HepG2 (cell line): ENCODE data around the gene ANAPC10. TPM values are rescaled to one million over a fixed set of nuclear protein-coding genes. Genes with fewer than 3 reads are reported as not detected.

Experiments used
- ADNP ChIP-seq: sonication (generic); formaldehyde crosslinking; IDR thresholded peaks from 2 replicates; pipeline ENCODE4 v1.4.0; 2020; ENCODE audit warnings: missing genetic modification reagents
- ELF3 ChIP-seq: IDR thresholded peaks from 2 replicates; pipeline ENCODE4 v1.6.1; 2016; ENCODE audit warnings: missing genetic modification reagents, missing compliant biosample characterization
- ETS1 ChIP-seq: sonication (generic); formaldehyde crosslinking; IDR thresholded peaks from 2 replicates; pipeline ENCODE4 v1.4.0; 2020; ENCODE audit warnings: missing genetic modification reagents
- FOXK2 ChIP-seq: fragments of 450-650 bp; IDR thresholded peaks from 2 replicates; pipeline ENCODE4 v1.6.1; 2016
- GTF3A ChIP-seq: sonication (generic); formaldehyde crosslinking; conservative IDR thresholded peaks from 2 replicates; pipeline ENCODE4 v1.4.0; 2020; ENCODE audit warnings: mild to moderate bottlenecking, missing genetic modification reagents
- HIVEP1 ChIP-seq: sonication (generic); formaldehyde crosslinking; IDR thresholded peaks from 2 replicates; pipeline ENCODE4 v1.4.0; 2020; ENCODE audit warnings: mild to moderate bottlenecking, missing genetic modification reagents
- MTF2 ChIP-seq: sonication (generic); formaldehyde crosslinking; IDR thresholded peaks from 2 replicates; pipeline ENCODE4 v1.5.0; 2020; ENCODE audit warnings: missing genetic modification reagents, borderline replicate concordance
- NFKBIZ ChIP-seq: IDR thresholded peaks from 2 replicates; pipeline ENCODE4 v1.6.1; 2018; ENCODE audit warnings: missing genetic modification reagents, missing compliant biosample characterization
- PHF5A ChIP-seq: IDR thresholded peaks from one replicate; pipeline ENCODE4 v1.6.1; 2018; ENCODE audit warnings: low read depth, missing genetic modification reagents; ENCODE audit not compliant: unreplicated experiment
- RFXANK ChIP-seq: IDR thresholded peaks from 2 replicates; pipeline ENCODE4 v1.6.1; 2016
- SALL2 ChIP-seq: sonication (generic); formaldehyde crosslinking; IDR thresholded peaks from 2 replicates; pipeline ENCODE4 v1.8.1; 2023; ENCODE audit warnings: mild to moderate bottlenecking, missing genetic modification reagents, inconsistent platforms
- TBX2 ChIP-seq: sonication (generic); formaldehyde crosslinking; IDR thresholded peaks from 2 replicates; pipeline ENCODE4 v1.5.0; 2020; ENCODE audit warnings: missing genetic modification reagents, mild to moderate bottlenecking, borderline replicate concordance
- ZBTB8A ChIP-seq: sonication (generic); formaldehyde crosslinking; IDR thresholded peaks from 2 replicates; pipeline ENCODE4 v1.4.0; 2020; ENCODE audit warnings: mild to moderate bottlenecking, low read depth, missing genetic modification reagents, borderline replicate concordance
- ZNF256 ChIP-seq: sonication (generic); formaldehyde crosslinking; conservative IDR thresholded peaks from 2 replicates; pipeline ENCODE4 v1.4.0; 2020; ENCODE audit warnings: missing genetic modification reagents
- ZNF350 ChIP-seq: sonication (generic); formaldehyde crosslinking; IDR thresholded peaks from 2 replicates; pipeline ENCODE4 v1.4.0; 2020; ENCODE audit warnings: mild to moderate bottlenecking, low read depth, missing genetic modification reagents, borderline replicate concordance
- ZSCAN21 ChIP-seq: sonication (generic); formaldehyde crosslinking; IDR thresholded peaks from 2 replicates; pipeline ENCODE4 v1.8.0; 2022; ENCODE audit warnings: mild to moderate bottlenecking, missing genetic modification reagents, moderate library complexity, borderline replicate concordance
- polyA plus RNA-seq, 8 experiments: library from polyadenylated mRNA; depleted of rRNA in 3 of 8; stranded (reverse) in 7 of 8; unstranded in 1 of 8; fragments of >200 nt; fragmentation: Illumina TruSeq in 4 of 8; extraction: Trizol in 4 of 8; gene quantifications; 2 replicates each; pipeline versions ENCODE4 v1.2.1 to v1.2.3, GENCODE V29; 2011 to 2016; ENCODE audit warnings: low read depth in 4 of 8, missing spikeins in 1 of 8, mixed read lengths in 1 of 8; ENCODE audit not compliant: insufficient read depth in 1 of 8
- total RNA-seq, 5 experiments: library from RNA; depleted of rRNA; stranded (reverse); fragments of >200 nt; fragmentation: Illumina TruSeq; extraction: Trizol; gene quantifications; 2 replicates each; pipeline ENCODE4 v1.2.3, GENCODE V29; 2016; ENCODE audit warnings: low read depth in 1 of 5
- TF ChIP-seq, protein P1 (sequence below): sonication (generic); formaldehyde crosslinking; IDR thresholded peaks from 2 replicates; pipeline ENCODE4 v1.9.0; 2021; ENCODE audit warnings: missing genetic modification reagents, mild to moderate bottlenecking, borderline replicate concordance
- TF ChIP-seq, protein P2 (sequence below): sonication (generic); formaldehyde crosslinking; IDR thresholded peaks from 2 replicates; pipeline ENCODE4 v1.4.0; 2020; ENCODE audit warnings: missing genetic modification reagents, mild to moderate bottlenecking, borderline replicate concordance

ANAPC10 gene
- total and polyA plus RNA-seq, 2 of the 13 experiments (the other 11 are each of a cell fraction or from before 2014, with no cell fraction given) = 21.9 to 32.7 TPM

GRCh38 chr4:145097821-145098674 is at the start of gene ANAPC10, which contains the start of gene ABCE1 (continued):
- TF ChIP-seq ETS1 (CRISPR knock-in tag) = no peak
- peak; percentile 79 for TF ChIP-seq HIVEP1 (CRISPR knock-in tag)
- TF ChIP-seq NFKBIZ (CRISPR knock-in tag) = peak; percentile 51; the same call in 1 of the 2 replicates
- peak; percentile 27; the same call in 1 of the 2 replicates for TF ChIP-seq MTF2 (CRISPR knock-in tag)
- no peak for TF ChIP-seq PHF5A (CRISPR knock-in tag)
- TF ChIP-seq, protein P1, sequence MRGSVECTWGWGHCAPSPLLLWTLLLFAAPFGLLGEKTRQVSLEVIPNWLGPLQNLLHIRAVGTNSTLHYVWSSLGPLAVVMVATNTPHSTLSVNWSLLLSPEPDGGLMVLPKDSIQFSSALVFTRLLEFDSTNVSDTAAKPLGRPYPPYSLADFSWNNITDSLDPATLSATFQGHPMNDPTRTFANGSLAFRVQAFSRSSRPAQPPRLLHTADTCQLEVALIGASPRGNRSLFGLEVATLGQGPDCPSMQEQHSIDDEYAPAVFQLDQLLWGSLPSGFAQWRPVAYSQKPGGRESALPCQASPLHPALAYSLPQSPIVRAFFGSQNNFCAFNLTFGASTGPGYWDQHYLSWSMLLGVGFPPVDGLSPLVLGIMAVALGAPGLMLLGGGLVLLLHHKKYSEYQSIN (CRISPR knock-in tag) = no peak
- TF ChIP-seq SALL2 (CRISPR knock-in tag) = peak; percentile 61; the same call in 1 of the 2 replicates
- TF ChIP-seq ADNP (CRISPR knock-in tag) = no peak
- peak; percentile 47; the same call in 1 of the 2 replicates for TF ChIP-seq ZSCAN21 (CRISPR knock-in tag)
- TF ChIP-seq TBX2 (CRISPR knock-in tag) = peak; percentile 85
- peak; percentile 72; the same call in 1 of the 2 replicates for TF ChIP-seq GTF3A
- peak; percentile 69; the same call in 1 of the 2 replicates for TF ChIP-seq ELF3 (CRISPR knock-in tag)
- TF ChIP-seq ZBTB8A (CRISPR knock-in tag) = no peak
- no peak for TF ChIP-seq RFXANK
- TF ChIP-seq FOXK2 = no peak
- TF ChIP-seq, protein P2, sequence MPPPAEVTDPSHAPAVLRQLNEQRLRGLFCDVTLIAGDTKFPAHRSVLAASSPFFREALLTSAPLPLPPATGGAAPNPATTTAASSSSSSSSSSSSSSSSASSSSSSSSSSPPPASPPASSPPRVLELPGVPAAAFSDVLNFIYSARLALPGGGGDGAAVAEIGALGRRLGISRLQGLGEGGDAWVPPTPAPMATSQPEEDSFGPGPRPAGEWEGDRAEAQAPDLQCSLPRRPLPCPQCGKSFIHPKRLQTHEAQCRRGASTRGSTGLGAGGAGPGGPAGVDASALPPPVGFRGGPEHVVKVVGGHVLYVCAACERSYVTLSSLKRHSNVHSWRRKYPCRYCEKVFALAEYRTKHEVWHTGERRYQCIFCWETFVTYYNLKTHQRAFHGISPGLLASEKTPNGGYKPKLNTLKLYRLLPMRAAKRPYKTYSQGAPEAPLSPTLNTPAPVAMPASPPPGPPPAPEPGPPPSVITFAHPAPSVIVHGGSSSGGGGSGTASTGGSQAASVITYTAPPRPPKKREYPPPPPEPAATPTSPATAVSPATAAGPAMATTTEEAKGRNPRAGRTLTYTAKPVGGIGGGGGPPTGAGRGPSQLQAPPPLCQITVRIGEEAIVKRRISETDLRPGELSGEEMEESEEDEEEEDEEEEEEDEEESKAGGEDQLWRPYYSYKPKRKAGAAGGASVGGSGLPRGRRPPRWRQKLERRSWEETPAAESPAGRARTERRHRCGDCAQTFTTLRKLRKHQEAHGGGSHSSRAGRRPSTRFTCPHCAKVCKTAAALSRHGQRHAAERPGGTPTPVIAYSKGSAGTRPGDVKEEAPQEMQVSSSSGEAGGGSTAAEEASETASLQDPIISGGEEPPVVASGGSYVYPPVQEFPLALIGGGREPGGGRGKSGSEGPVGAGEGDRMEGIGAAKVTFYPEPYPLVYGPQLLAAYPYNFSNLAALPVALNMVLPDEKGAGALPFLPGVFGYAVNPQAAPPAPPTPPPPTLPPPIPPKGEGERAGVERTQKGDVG (CRISPR knock-in tag) = 0 out of 2 replicates have a peak, but pooled peaks have one; percentile 82
- TF ChIP-seq ZNF256 (CRISPR knock-in tag) = peak; percentile 76; the same call in 1 of the 2 replicates
- peak; percentile 95 for TF ChIP-seq ZNF350 (CRISPR knock-in tag)
